SIG-M5 (cell line): ENCODE results near the gene ZNF324B.
A peak's percentile ranks its signal among the peaks of the same experiment; 100 is the strongest.
"Not testable (repeated sequence)": the region's sequence is repeated elsewhere in the genome, so short reads cannot be mapped to it uniquely, and the experiment has no call there.

Source experiments
- DNase-seq: peaks from one replicate; lab custom pipeline; 2025; lab: John Stamatoyannopoulos, UW

The ZNF324B gene

DNA sequence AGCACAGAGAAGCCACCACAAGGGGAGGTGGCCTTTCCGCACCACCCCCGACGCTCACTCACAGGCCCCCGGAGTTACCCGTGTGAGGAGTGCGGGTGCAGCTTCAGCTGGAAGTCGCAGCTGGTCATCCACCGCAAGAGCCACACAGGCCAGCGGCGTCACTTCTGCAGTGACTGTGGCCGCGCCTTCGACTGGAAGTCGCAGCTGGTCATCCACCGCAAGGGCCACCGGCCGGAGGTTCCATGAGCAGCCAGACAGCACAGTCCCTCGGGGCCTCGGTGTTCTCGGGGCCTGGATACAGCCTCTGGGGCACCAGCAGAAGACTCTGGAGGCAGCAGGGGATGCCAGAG, 29.0 kb downstream of the ZNF324B start:
- DNase-seq: no peak

DNA sequence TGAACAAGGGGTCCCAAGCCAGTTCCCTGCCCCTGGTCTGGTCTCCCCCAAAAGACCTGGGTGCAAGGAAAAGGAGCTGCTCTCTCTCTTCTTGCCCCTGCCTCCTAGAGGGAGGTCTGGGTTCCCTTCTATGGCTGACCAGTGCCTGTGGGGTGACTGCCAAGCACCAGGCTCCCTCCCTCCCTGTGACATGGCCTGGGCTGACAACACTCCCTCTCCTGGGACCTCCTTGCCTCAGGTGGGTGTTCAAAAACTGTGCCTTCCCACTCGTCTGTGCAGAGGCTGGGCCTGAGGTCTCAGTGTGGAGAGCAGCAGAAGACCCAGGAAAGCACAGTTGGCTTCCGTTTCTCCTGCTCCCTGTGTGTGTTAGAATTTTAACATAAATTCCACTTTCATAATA, 29.4 kb downstream of the ZNF324B start:
- DNase-seq: no peak

DNA sequence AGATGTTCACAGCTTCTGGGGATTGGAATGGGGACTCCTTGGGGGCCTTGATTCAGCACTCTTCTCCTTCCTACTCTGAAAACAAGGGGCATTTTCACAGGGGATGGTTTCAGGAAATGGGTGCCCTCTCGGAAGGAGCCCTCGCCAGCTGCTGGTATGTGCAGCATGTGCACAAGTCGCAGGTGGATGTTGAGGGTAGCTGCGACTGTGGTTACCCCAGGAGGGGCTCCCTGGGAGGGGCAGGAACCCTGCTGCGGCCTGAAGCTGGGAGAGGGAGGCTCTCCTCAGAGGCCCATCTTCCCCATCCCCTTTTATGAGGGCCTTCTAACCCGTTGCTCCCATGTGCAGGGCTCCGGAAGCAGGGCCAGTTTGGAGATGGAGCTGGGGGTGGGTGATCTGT, 30.9 kb downstream of the ZNF324B start:
- DNase-seq: no peak

DNA sequence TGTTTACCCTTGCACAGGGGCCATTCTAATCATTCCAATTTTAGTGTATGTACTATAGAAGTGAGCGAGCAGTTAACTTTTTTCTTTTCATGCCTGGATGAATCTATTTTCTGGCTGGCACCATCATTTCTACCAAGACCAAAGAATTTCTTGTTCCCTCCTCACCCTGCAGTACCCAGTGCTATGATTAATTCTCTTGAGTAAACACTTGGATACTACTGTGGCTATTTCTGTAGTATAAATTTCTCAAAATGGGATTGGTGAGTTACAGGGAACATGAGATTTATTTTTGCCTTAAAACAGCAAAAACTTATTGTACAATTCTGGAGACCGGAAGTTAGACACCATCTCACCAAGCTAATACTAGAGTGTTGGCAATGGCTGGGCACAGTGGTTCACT, 32.4 kb downstream of the ZNF324B start:
- no peak for DNase-seq

DNA sequence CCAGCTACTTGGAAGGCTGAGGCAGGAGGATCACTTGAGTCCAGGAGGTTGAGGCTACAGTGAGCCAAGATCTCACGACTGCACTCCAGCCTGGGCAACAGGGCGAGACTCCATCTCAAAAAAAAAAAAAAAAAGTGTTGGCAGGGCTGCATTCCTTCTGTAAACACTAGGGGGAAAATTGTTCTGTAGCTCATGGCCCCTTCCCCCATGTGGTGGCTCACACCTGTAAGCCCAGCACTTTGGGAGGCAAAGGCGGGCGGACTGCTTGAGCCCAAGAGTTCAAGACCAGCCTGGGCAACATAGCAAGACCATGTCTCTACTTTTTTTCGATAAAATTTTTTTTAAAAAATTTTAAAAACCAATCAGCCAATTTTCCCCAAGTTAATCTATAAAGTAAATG, 32.9 kb downstream of the ZNF324B start:
- DNase-seq: not testable (repeated sequence)

DNA sequence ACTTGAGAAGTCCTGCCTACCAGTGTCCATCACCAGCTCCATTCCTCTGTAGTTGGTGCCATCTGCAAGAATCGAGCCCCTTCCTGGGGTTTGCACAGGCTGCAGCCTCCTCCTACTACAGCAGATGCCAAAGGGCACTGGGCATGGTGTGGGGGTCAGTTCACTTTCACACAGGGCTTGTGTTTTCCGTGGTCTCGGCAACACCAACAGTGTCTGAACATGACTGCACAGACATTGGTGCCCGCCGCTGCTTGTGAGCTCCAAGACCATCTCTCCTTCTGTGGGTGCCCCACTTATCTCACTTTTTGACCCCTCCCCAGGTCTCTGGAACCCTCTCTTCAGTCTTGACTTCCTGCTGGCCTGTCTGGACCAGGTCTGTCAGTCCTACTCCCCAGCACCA, 40.0 kb downstream of the ZNF324B start:
- DNase-seq: no peak

DNA sequence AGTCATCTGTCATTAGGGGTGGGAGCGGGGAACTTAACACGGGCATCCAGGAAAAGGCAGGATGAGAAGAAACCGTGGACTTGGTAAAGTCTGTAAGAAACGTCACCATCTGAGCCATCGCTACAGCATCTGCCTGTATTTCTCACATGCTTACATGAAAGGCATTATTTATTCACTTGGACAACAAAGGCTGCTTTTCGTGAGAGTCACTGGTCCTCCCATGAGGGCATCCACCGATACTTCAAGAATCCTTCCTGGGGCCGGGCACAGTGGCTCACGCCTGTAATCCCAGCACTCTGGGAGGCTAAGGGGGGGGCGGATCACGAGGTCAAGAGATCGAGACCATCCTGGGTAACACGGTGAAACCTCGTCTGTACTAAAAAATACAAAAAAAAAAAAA, 40.8 kb downstream of the ZNF324B start:
- no peak for DNase-seq

DNA sequence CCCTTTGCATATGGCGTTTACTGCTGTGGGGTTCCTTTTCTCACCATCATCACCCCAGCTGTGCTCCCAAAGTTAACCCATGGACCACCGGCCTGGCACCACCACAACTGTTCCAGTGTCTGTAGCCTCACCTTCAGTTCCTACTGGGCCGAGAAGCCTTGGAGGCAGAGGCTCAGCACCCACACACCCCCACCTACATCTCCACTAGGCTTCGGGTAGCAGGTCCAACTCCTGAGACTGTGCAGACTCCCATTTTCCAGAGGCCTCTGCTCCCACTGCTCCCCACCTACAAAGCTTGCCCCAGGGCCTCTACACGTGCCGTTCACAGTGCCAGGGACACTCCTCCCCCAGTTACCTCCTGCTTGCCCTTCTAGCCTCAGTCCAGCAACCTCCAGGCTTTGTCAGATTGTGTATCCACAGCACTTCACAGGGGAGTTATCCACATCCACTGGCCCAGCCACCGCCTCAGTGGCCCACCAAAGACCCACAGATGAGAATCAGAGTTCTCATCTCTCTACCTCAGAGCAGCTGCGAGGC, 46.3 kb downstream of the ZNF324B start:
- DNase-seq: no peak

DNA sequence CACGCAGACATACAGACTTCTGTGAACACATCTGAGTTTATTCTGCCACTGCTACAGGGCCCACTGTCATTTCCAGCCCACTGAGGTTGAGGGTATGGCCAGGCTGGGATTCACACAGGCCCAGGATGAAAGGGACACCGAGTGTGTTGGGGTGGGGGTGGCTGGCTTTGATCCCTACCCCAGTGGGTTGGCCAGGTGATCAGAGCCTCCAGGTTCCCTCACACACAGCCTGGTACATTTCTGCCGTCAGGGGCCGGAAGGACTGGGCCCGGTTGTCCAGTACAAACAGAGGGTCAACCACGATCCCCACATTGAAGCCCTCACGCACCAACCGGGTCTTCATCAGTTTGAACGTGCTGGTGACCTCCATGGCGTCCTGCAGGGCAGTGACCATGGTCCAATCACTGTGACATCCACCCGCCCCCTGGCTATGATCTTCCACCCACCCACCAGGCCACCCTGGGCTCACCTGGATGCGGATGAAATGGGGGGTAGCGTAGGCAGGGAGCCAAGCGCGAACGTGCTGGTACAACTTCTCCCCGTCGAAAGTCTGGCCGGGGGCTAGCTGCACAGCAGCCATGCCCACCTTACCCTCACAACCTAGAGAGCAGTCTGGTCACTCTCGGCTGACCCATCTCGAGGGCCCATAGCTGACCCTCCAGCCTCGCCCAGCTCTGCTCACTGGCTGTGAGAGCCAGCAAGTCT, 47.0 kb downstream of the ZNF324B start:
- DNase-seq: no peak

DNA sequence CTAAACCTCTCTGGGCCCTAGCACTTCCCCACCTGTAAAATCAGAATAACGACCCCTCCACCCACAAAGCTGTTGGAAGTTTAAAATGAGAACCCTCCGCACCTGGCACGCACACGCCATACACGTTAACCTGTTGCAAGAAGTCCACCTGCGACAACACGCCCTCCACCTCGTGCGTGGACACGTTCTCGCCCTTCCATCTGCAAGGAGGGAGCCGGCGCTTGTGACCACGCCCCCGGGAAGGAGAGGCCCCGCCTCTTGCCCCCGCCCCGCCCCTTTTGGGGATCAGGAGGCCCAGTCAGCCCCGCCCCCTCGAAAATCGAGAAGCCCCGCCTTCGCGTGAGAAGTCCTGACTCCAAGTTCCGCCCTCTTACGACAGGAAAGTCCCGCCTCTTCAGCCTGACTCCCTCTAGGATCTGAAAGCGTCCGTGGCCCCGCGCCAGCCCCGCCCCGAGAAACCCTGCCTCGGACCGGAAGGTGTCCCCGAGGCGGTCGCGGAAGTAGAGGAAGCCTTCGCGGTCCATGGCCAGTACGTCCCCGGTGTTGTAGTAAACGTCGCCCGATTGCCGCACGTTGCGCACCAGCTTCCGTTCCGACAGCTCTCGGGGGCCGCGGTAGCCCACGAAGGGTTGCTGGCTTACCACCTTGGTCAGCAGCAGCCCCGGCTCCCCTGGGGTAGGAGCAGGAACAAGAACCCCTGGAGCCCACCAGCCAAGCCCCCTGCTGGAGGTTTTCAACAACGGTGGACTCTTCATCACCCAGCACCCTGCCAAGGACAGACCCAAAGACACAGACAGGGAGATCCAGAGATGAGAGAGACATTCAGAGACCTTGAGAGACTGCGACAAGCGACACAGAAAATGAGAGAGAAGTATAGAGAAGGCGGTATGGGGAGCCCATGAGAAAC, 47.9 kb downstream of the ZNF324B start:
- peak; percentile 92 for DNase-seq

DNA sequence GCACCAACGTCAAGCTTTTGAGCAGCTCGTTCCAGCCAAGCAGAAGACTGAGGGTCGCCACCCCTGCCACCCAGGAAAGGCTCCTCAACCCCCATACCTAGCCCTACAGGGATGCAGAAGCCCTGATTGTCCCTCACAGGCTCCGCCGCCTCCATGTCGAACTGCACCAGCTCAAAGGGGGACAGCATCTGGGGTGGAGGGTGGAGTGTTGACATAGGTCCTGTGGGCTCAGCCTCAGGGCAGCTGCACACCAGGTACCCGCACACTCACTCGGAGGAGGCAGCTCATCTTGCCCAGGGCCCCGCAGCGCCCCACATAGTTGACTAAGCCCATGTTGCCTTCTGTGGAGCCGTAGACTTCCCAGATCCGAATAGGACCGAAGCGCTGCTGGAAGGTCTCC, 48.8 kb downstream of the ZNF324B start:
- DNase-seq: no peak
